Measurements from ENCODE around the gene GALNT12.

Gene GALNT12

GRCh38 chr9:98805506-98806272 is 1.8 kb upstream of the GALNT12 start:
- Histone ChIP-seq H3K9me3 (ENCODE audit: control insufficient read depth, low read length) (no peaks in the 10 kb centered on the region), H3K36me3 (ENCODE audit: control insufficient read depth, insufficient read depth, low read length) (no peaks in the 10 kb centered on the region), H3K4me1 (ENCODE audit: control insufficient read depth, insufficient read depth, low read length, poor library complexity, severe bottlenecking) (peaks cover 14% of the 10 kb centered on the region), H3K27ac (ENCODE audit: low read depth, low read length, severe bottlenecking) (no peak overlapping the region), H3K4me3 (ENCODE audit: extremely low read depth, insufficient read depth, low read length, poor library complexity, severe bottlenecking) (no peak overlapping the region)
- 84 to 86% methylated on average over 3 to 6 of the region's 8 CpGs for WGBS, 2 experiments (ENCODE audit: insufficient coverage in 2 of 2)

DNA sequence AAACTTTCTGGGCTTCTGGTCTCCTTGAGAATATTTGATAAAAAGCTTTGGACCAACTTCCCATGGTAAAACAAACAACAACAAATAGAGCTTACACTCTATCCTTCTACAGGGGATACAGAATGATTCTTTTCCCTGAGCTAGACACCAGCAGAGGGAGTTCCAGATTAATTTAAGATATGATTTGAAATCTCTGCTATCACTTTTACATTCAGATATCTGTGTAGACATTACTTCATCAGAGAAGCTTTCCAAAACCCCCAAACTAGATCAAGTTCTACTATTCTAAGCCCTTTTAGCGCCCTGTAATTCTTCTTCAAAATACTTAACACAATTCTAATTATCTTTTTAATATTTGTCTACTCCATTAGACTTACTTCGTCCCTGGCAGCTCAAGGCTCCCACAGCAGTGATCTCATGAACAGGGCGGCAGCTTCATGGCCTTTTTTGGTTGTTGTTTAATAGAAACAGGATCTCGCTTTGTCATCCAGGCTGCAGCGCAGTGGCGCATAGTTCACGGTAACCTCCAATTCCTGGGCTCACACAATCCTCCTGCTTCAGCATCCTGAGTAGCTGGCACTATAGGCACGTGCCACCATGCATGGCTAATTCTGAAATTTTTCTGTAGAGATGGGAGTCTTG is 955 bp upstream of the GALNT12 start:
- H3K4me3 ChIP-seq (ENCODE audit: extremely low read depth, insufficient read depth, low read length, poor library complexity, severe bottlenecking): no peak overlapping the region
- WGBS, 2 experiments (ENCODE audit: insufficient coverage in 2 of 2): 85 to 92% methylated on average over 6 of the region's 8 CpGs

DNA sequence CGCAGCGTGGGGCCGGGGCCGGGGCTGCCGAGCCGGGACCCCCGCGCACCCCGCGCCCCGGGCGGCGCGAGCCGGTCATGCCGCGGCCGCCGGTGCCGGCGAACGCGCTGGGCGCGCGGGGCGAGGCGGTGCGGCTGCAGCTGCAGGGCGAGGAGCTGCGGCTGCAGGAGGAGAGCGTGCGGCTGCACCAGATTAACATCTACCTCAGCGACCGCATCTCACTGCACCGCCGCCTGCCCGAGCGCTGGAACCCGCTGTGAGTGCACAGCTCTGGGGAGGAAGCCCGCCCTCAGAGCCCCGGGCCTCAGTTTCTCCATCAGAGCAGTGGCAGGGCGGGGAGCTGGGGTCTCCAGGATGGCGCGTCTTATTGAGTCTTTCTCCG is 335 bp downstream of the GALNT12 start:
- H3K4me1 ChIP-seq (ENCODE audit: control insufficient read depth, insufficient read depth, low read length, poor library complexity, severe bottlenecking): peaks cover 14% of the 10 kb centered on the region
- no peaks in the 10 kb centered on the region for H3K36me3 ChIP-seq (ENCODE audit: control insufficient read depth, insufficient read depth, low read length)
- H3K4me3 ChIP-seq (ENCODE audit: extremely low read depth, insufficient read depth, low read length, poor library complexity, severe bottlenecking): peak overlapping the region; percentile 41
- no peak overlapping the region for H3K27ac ChIP-seq (ENCODE audit: low read depth, low read length, severe bottlenecking)
- H3K9me3 ChIP-seq (ENCODE audit: control insufficient read depth, low read length): no peaks in the 10 kb centered on the region
- WGBS, 2 experiments (ENCODE audit: insufficient coverage in 2 of 2): 0 to 1% methylated on average over 25 to 34 of the region's 46 CpGs

More for the DNA sequence above, 955 bp upstream of the GALNT12 start:
- Histone ChIP-seq H3K9me3 (ENCODE audit: control insufficient read depth, low read length) (no peaks in the 10 kb centered on the region), H3K27ac (ENCODE audit: low read depth, low read length, severe bottlenecking) (no peak overlapping the region), H3K4me1 (ENCODE audit: control insufficient read depth, insufficient read depth, low read length, poor library complexity, severe bottlenecking) (peaks cover 14% of the 10 kb centered on the region), H3K36me3 (ENCODE audit: control insufficient read depth, insufficient read depth, low read length) (no peaks in the 10 kb centered on the region)

DNA sequence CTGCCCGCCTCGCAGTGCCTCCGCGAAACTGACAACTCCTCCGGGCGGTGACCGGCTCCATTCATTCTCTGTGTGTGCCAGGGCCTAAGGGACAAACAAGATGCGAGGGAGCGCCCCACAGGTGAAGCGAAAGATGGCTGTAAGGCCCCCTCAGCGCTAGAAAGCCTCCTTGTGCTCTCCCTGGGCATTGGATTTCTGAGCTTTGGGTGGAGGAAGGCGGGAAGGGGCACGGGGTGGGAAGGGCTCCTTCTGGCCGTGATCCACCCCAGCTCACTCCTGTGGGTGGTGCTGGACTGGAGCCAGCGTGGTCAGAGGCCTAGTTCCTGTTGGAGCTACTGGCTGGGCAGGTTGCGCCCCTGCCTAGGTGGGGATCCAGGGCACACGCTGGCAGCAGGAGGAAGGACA is 943 bp downstream of the GALNT12 start:
- Histone ChIP-seq H3K9me3 (ENCODE audit: control insufficient read depth, low read length) (no peaks in the 10 kb centered on the region), H3K36me3 (ENCODE audit: control insufficient read depth, insufficient read depth, low read length) (no peaks in the 10 kb centered on the region), H3K4me1 (ENCODE audit: control insufficient read depth, insufficient read depth, low read length, poor library complexity, severe bottlenecking) (peaks cover 14% of the 10 kb centered on the region), H3K4me3 (ENCODE audit: extremely low read depth, insufficient read depth, low read length, poor library complexity, severe bottlenecking) (peak overlapping the region; percentile 41), H3K27ac (ENCODE audit: low read depth, low read length, severe bottlenecking) (no peak overlapping the region)
- WGBS, 2 experiments (ENCODE audit: insufficient coverage in 2 of 2): 76 to 77% methylated on average over 12 to 13 of the region's 17 CpGs

DNA sequence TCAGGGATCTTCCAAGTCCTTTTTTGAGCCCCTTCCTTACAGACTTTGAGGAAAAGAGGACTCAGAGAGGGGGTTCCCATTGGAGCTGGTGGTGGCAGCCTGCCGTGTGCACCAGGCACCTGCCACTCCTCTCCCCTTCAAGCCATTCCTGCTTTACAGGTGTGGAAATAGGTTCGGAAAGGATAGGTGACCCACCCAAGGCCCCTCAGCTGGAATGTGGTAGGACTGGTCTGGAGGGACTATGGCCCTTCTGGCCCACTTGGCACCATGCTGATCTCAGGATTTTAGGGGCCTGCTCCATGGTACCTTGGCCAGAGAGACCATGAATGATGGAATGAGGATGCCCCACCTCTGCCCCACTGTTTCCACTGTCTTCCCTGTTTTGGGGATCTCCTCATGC is 1.4 kb downstream of the GALNT12 start:
- 67% methylated on average over 1 of the region's 2 CpGs; no CpG with 5 or more reads in 1 of the 2 experiments for WGBS, 2 experiments (ENCODE audit: insufficient coverage in 2 of 2)
- peaks cover 14% of the 10 kb centered on the region for H3K4me1 ChIP-seq (ENCODE audit: control insufficient read depth, insufficient read depth, low read length, poor library complexity, severe bottlenecking)
- no peak overlapping the region for H3K4me3 ChIP-seq (ENCODE audit: extremely low read depth, insufficient read depth, low read length, poor library complexity, severe bottlenecking)
- no peaks in the 10 kb centered on the region for H3K36me3 ChIP-seq (ENCODE audit: control insufficient read depth, insufficient read depth, low read length)
- H3K9me3 ChIP-seq (ENCODE audit: control insufficient read depth, low read length): no peaks in the 10 kb centered on the region
- H3K27ac ChIP-seq (ENCODE audit: low read depth, low read length, severe bottlenecking): no peak overlapping the region

DNA sequence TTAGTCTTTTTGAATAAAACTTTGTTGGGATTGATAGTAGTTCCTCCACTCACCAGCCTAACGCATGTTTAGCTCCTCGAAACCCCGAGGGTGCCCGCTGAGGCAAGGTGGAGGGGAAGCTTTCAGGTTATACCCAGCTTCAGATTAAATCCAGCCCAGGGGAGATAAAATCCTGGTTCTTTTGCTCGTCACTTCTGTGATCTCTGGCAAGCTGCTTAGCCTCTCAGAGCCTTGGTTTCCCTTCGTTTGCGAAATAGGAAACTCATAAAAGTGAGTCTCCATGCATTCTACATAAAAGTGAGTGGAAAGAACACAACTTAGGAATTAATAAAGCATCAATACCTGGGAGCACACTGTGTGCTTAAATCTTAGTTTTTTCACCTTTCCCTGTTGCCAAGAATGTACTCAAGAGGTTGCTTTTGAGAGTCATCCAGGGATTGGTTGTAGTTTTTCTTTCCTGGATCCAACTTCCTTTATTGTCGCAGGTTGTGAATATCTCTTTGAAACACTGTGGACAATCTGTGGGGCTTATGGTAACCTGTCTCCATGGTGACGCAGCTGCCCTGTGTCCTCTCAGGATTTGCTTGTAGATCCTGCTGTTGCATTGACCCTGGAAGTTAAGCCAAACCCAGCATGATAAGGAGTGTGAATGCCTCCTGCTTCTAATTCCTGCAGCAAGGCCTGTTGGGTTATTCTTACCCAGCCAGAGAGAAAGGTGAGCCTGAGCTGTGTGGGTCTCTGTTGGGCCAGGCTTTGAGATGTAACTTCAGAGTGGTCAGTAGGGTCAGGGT is 2.0 kb downstream of the GALNT12 start:
- Histone ChIP-seq H3K4me3 (ENCODE audit: extremely low read depth, insufficient read depth, low read length, poor library complexity, severe bottlenecking) (no peak overlapping the region), H3K9me3 (ENCODE audit: control insufficient read depth, low read length) (no peaks in the 10 kb centered on the region), H3K36me3 (ENCODE audit: control insufficient read depth, insufficient read depth, low read length) (no peaks in the 10 kb centered on the region), H3K4me1 (ENCODE audit: control insufficient read depth, insufficient read depth, low read length, poor library complexity, severe bottlenecking) (peaks cover 14% of the 10 kb centered on the region), H3K27ac (ENCODE audit: low read depth, low read length, severe bottlenecking) (no peak overlapping the region)
- 90 to 92% methylated on average over 7 to 8 of the region's 9 CpGs for WGBS, 2 experiments (ENCODE audit: insufficient coverage in 2 of 2)

GRCh38 chr9:98810102-98810842 is 2.8 kb downstream of the GALNT12 start:
- Histone ChIP-seq H3K4me3 (ENCODE audit: extremely low read depth, insufficient read depth, low read length, poor library complexity, severe bottlenecking) (no peak overlapping the region), H3K27ac (ENCODE audit: low read depth, low read length, severe bottlenecking) (no peak overlapping the region)
- 40 to 93% methylated on average over 1 of the region's 3 CpGs for WGBS, 2 experiments (ENCODE audit: insufficient coverage in 2 of 2)

DNA sequence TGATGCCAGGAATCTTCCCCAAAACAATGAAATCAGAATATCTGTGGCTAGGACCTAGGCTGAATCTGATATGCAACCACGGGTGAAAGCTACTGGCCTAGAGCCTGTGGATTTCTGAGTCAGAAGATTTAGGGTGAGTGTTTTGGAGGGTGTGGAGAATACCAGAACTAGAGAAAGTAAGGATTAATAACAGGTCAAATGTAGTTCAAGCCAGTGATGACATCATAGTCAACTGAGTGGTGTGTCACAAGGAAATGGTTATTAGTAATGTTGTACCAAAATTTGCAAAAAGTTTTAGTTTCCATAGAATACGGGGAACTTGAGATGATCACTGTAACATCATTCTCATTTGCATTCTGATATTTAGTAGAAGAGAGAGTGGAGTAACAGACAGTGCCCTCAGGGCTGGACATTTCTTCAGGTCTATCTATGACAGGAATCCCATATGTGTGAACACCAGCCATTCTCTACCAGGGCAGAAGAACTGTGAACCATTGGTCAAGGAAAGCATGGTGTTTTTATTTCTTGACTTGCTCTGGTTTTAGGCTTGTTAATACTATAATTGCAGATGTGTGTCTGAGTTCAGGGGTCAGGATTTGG is 3.7 kb downstream of the GALNT12 start:
- no peak overlapping the region for H3K27ac ChIP-seq (ENCODE audit: low read depth, low read length, severe bottlenecking)
- no peak overlapping the region for H3K4me3 ChIP-seq (ENCODE audit: extremely low read depth, insufficient read depth, low read length, poor library complexity, severe bottlenecking)
- H3K36me3 ChIP-seq (ENCODE audit: control insufficient read depth, insufficient read depth, low read length): no peaks in the 10 kb centered on the region
- peaks cover 14% of the 10 kb centered on the region for H3K4me1 ChIP-seq (ENCODE audit: control insufficient read depth, insufficient read depth, low read length, poor library complexity, severe bottlenecking)
- 89 to 100% methylated on average over 1 of the region's 2 CpGs for WGBS, 2 experiments (ENCODE audit: insufficient coverage in 2 of 2)
- H3K9me3 ChIP-seq (ENCODE audit: control insufficient read depth, low read length): no peaks in the 10 kb centered on the region

More at GRCh38 chr9:98810102-98810842, 2.8 kb downstream of the GALNT12 start:
- H3K4me1 ChIP-seq (ENCODE audit: control insufficient read depth, insufficient read depth, low read length, poor library complexity, severe bottlenecking): peaks cover 14% of the 10 kb centered on the region
- H3K36me3 ChIP-seq (ENCODE audit: control insufficient read depth, insufficient read depth, low read length): no peaks in the 10 kb centered on the region
- no peaks in the 10 kb centered on the region for H3K9me3 ChIP-seq (ENCODE audit: control insufficient read depth, low read length)

DNA sequence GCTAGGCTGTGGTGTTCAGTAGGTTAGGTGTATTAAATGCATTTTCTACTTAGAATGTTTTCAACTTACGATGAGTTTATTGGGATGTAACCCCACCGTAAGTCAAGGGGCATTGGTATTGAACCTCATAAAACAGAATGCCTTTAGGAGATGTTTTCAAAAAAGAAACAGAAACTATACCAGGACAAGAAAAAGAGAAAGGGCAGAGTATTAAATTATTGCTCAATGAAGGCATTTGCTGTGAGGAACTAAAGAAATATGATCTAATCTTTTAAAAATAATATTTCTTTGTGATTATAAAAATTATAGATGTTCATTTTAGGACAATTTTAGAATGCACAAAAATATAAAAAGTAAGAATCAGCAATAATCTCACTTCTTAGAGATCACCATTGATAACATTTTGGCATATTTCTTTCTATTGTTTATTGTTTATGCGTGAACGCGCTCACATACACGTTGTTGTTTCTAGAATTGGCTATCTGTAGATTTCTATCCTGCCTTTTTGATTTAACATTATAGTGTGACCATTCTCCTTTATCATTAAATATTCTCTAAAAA is 8.0 kb downstream of the GALNT12 start:
- no peaks in the 10 kb centered on the region for H3K36me3 ChIP-seq (ENCODE audit: control insufficient read depth, insufficient read depth, low read length)
- H3K4me1 ChIP-seq (ENCODE audit: control insufficient read depth, insufficient read depth, low read length, poor library complexity, severe bottlenecking): peaks cover 2% of the 10 kb centered on the region
- H3K27ac ChIP-seq (ENCODE audit: low read depth, low read length, severe bottlenecking): no peak overlapping the region
- H3K4me3 ChIP-seq (ENCODE audit: extremely low read depth, insufficient read depth, low read length, poor library complexity, severe bottlenecking): no peak overlapping the region
- H3K9me3 ChIP-seq (ENCODE audit: control insufficient read depth, low read length): no peaks in the 10 kb centered on the region
- no CpG with 5 or more reads among the region's 6 CpGs for whole genome bisulfite sequencing, 2 experiments (ENCODE audit: insufficient coverage in 2 of 2)

DNA sequence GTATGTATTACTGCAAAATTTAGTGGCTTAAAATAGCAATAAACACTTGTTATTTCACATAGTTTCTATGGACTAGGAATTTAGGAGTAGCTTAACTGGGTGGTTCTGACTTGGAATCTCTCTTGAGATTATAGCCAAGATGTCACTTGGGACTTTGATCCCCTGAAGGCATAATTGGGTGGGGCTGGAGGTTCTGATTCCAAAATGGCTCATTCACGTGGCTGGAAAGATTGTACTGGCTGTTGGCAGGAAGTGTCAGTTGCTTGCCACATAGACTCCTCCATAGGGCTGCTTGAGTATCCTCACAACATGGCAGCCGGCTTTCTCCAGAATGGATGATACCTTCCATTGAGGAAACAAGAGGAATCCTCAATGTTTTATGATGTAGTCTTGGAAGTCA is 11.3 kb downstream of the GALNT12 start:
- Histone ChIP-seq H3K4me1 (ENCODE audit: control insufficient read depth, insufficient read depth, low read length, poor library complexity, severe bottlenecking) (no peaks in the 10 kb centered on the region), H3K36me3 (ENCODE audit: control insufficient read depth, insufficient read depth, low read length) (no peaks in the 10 kb centered on the region), H3K9me3 (ENCODE audit: control insufficient read depth, low read length) (no peaks in the 10 kb centered on the region), H3K4me3 (ENCODE audit: extremely low read depth, insufficient read depth, low read length, poor library complexity, severe bottlenecking) (no peak overlapping the region), H3K27ac (ENCODE audit: low read depth, low read length, severe bottlenecking) (no peak overlapping the region)
- WGBS, 2 experiments (ENCODE audit: insufficient coverage in 2 of 2): 100% methylated on average over 1 of the region's 2 CpGs; no CpG with 5 or more reads in 1 of the 2 experiments
